Lung (tissue), 12 donors: Measurements from ENCODE around the gene MPIG6B. TPM values are rescaled to one million over a fixed set of nuclear protein-coding genes. Genes with fewer than 3 reads are reported as not detected.

ENCODE experiments used
- ATAC-seq: fragments of 200-7000 bp; cut with Tn5 transposase; one replicate; pipeline ENCODE4 v1.9.1; 2020; ENCODE audit warnings: moderate number of reproducible peaks; ENCODE audit not compliant: insufficient read depth, low FRiP score
- DNase-seq, 3 donors: peaks; one replicate each; pipeline ENCODE4 v3.0.0-alpha.2; 2013 to 2017
- H3K27ac ChIP-seq, 2 donors: one replicate each; pipeline ENCODE4 v1.5.1; 2013; ENCODE audit warnings: mild to moderate bottlenecking in 2 of 2, moderate library complexity in 2 of 2, control low read depth in 1 of 2, inconsistent platforms in 1 of 2, low read depth in 1 of 2, low read length in 1 of 2
- H3K27me3 ChIP-seq, 3 donors: one replicate each; pipeline ENCODE4 v1.5.1; 2013; ENCODE audit warnings: low read length in 2 of 3; ENCODE audit not compliant: control insufficient read depth in 3 of 3, insufficient read depth in 3 of 3
- H3K36me3 ChIP-seq, 4 donors: one replicate each; pipeline ENCODE4 v1.5.1; 2013; ENCODE audit warnings: low read length in 4 of 4, mild to moderate bottlenecking in 1 of 4, moderate library complexity in 1 of 4; ENCODE audit not compliant: control insufficient read depth in 4 of 4, insufficient read depth in 4 of 4
- H3K4me1 ChIP-seq, 5 donors: one replicate each; pipeline ENCODE4 v1.5.1; 2013; ENCODE audit warnings: low read length in 5 of 5, mild to moderate bottlenecking in 2 of 5, moderate library complexity in 1 of 5; ENCODE audit not compliant: control insufficient read depth in 5 of 5, insufficient read depth in 5 of 5
- H3K4me3 ChIP-seq: one replicate; pipeline ENCODE4 v1.5.1; 2013; ENCODE audit warnings: mild to moderate bottlenecking, control low read depth, moderate library complexity
- H3K9ac ChIP-seq, 2 donors: one replicate each; pipeline ENCODE4 v1.5.1; 2013; ENCODE audit warnings: low read length in 2 of 2, control low read depth in 1 of 2; ENCODE audit not compliant: insufficient read depth in 1 of 2
- H3K9me3 ChIP-seq, 4 donors: one replicate each; pipeline ENCODE4 v1.5.1; 2013; ENCODE audit warnings: low read length in 3 of 4, mild to moderate bottlenecking in 1 of 4, moderate library complexity in 1 of 4; ENCODE audit not compliant: control insufficient read depth in 4 of 4, insufficient read depth in 3 of 4
- CTCF ChIP-seq: IDR thresholded peaks from 2 replicates; pipeline ENCODE4 v1.5.1; 2012; ENCODE audit warnings: mild to moderate bottlenecking; ENCODE audit errors: control extremely low read depth, extremely low read depth
- WGBS, 2 donors: extraction: QIAGEN DNeasy Blood & Tissue Kit; methylation state at CpG; one replicate each; pipeline ENCODE4 v1.1.7; 2013; 5-methylcytosine and 5-hydroxymethylcytosine counted together
- polyA plus RNA-seq, 2 donors: library from polyadenylated mRNA; stranded (reverse); fragments of 200-250 nt; gene quantifications; one replicate each; pipeline ENCODE4 v1.2.1, GENCODE V29; 2013
- total RNA-seq, 2 donors: library from RNA; depleted of rRNA in 1 of 2; stranded (reverse); fragments of >200 nt in 1 of 2; gene quantifications; one replicate each; pipeline ENCODE4 v1.2.1, GENCODE V29; 2014 to 2021
- donor health status: control.
- donor health status: control.
- donor health status: Bipolar disorder and iron deficiency.
- donor health status: healthy.
- donor health status: DM: yes; HTN: yes; CAD: no.

MPIG6B gene
- total and polyA plus RNA-seq, 4 donors = 0.45 to 2.3 (median 0.86) TPM

GRCh38 chr6:31734247-31734820, 11.2 kb downstream of the MPIG6B start:
- peaks cover 0 to 38% (median 17%) of the 10 kb centered on the region in 5 donors for H3K4me1 ChIP-seq
- DNase-seq = no peak

GRCh38 chr6:31734821-31735406, 11.7 kb downstream of the MPIG6B start:
- Histone ChIP-seq H3K27ac (peak overlapping the region; percentile 87 to 98), H3K9me3 (no peaks in the 10 kb centered on the region), H3K27me3 (no peaks in the 10 kb centered on the region), H3K4me1 (peaks cover 0 to 39% (median 17%) of the 10 kb centered on the region in 5 donors), H3K4me3 (peak overlapping the region; percentile 75), H3K36me3 (peaks cover 9 to 24% (median 19%) of the 10 kb centered on the region in 4 donors), H3K9ac (peak overlapping the region; percentile 82 to 92)
- no peak for TF ChIP-seq CTCF
- DNase-seq (peak; percentile 38 to 66 (median 44)), ATAC-seq (no peak)
- WGBS, 2 donors = 0% methylated on average over 17 to 18 of the region's 18 CpGs

More at GRCh38 chr6:31734247-31734820, 11.2 kb downstream of the MPIG6B start:
- ATAC-seq = no peak
- no peaks in the 10 kb centered on the region for H3K27me3 ChIP-seq
- peak overlapping the region; percentile 75 for H3K4me3 ChIP-seq
- H3K36me3 ChIP-seq = peaks cover 9 to 24% (median 19%) of the 10 kb centered on the region in 4 donors
- 4 to 6% methylated on average over 2 of the region's 2 CpGs for whole genome bisulfite sequencing, 2 donors
- no peaks in the 10 kb centered on the region for H3K9me3 ChIP-seq
- peak overlapping the region; percentile 50 to 98 for H3K27ac ChIP-seq
- no peak for TF ChIP-seq CTCF
- H3K9ac ChIP-seq = peak overlapping the region; percentile 1 to 92

- no peaks in the 10 kb centered on the region for H3K9me3 ChIP-seq
- WGBS, 2 donors = 0% methylated on average over 23 to 24 of the region's 24 CpGs
- peak within 1 kb of the TSS; percentile 82 to 92 for H3K9ac ChIP-seq
- DNase-seq = peak; percentile 84 to 89 (median 88)
- no peaks in the 10 kb centered on the region for H3K27me3 ChIP-seq
- peaks cover 9 to 24% (median 18%) of the 10 kb centered on the region in 4 donors for H3K36me3 ChIP-seq
- peak within 1 kb of the TSS; percentile 87 to 98 for H3K27ac ChIP-seq
- peaks cover 0 to 45% (median 17%) of the 10 kb centered on the region in 5 donors for H3K4me1 ChIP-seq
- peak; percentile 57 for ATAC-seq
- H3K4me3 ChIP-seq = peak within 1 kb of the TSS; percentile 75
- no peak for TF ChIP-seq CTCF
Observed at GRCh38 chr6:31736021-31736767, 13.0 kb downstream of the MPIG6B start, which contains the start of gene CLIC1. Gene CLIC1, minus strand, starts transcription at chr6:31736530. Its CDS starts 230 bp downstream, at chr6:31736300.
